Fibroblast of lung (primary cell): ENCODE data around the gene VIPR2. TPM values are rescaled to one million over a fixed set of nuclear protein-coding genes. Genes with fewer than 3 reads are reported as not detected.

ENCODE experiments used
- DNase-seq, 2 donors: peaks; one replicate each; pipeline versions ENCODE4 v3.0.0 to v3.0.0-alpha.2; 2010; ENCODE audit warnings: low read depth in 2 of 2
- H2AFZ ChIP-seq: 2 replicates; pipeline ENCODE4 v1.5.1; 2012; ENCODE audit warnings: low read length, control low read depth, inconsistent platforms
- H3K27ac ChIP-seq: 2 replicates; pipeline ENCODE4 v1.5.1; 2011; ENCODE audit warnings: low read length, control low read depth; ENCODE audit not compliant: insufficient read depth
- H3K27me3 ChIP-seq: 2 replicates; pipeline ENCODE4 v1.5.1; 2011; ENCODE audit warnings: mild to moderate bottlenecking, low read length; ENCODE audit not compliant: control insufficient read depth, insufficient read depth
- H3K36me3 ChIP-seq: 2 replicates; pipeline ENCODE4 v1.5.1; 2011; ENCODE audit warnings: low read length; ENCODE audit not compliant: control insufficient read depth, insufficient read depth
- H3K4me1 ChIP-seq: 2 replicates; pipeline ENCODE4 v1.5.1; 2011; ENCODE audit warnings: low read length; ENCODE audit not compliant: control insufficient read depth, insufficient read depth; ENCODE audit errors: extremely low read depth
- H3K4me2 ChIP-seq: 2 replicates; pipeline ENCODE4 v1.5.1; 2011; ENCODE audit warnings: low read length, control low read depth; ENCODE audit not compliant: insufficient read depth; ENCODE audit errors: extremely low read depth
- H3K4me3 ChIP-seq, 4 experiments: fragments of 200-600 bp in 1 of 4; sonication (generic) in 1 of 4; replicated peaks in 1 of 4; 2 replicates each; pipeline ENCODE4 v1.5.1; 2011 to 2016; ENCODE audit warnings: low read length in 4 of 4, low read depth in 3 of 4, mild to moderate bottlenecking in 3 of 4, control low read depth in 2 of 4, inconsistent platforms in 1 of 4, mixed read lengths in 1 of 4; ENCODE audit not compliant: insufficient read depth in 1 of 4; ENCODE audit errors: control extremely low read depth in 1 of 4
- H3K79me2 ChIP-seq: 2 replicates; pipeline ENCODE4 v1.5.1; 2012; ENCODE audit warnings: mild to moderate bottlenecking, low read length, inconsistent platforms; ENCODE audit not compliant: control insufficient read depth, insufficient read depth
- H3K9ac ChIP-seq: 2 replicates; pipeline ENCODE4 v1.5.1; 2011; ENCODE audit warnings: mild to moderate bottlenecking, low read length, control low read depth; ENCODE audit not compliant: insufficient read depth
- H3K9me3 ChIP-seq: 2 replicates; pipeline ENCODE4 v1.5.1; 2012; ENCODE audit warnings: low read depth, low read length; ENCODE audit not compliant: control insufficient read depth, insufficient read depth
- H4K20me1 ChIP-seq: 2 replicates; pipeline ENCODE4 v1.5.1; 2011; ENCODE audit warnings: low read length; ENCODE audit not compliant: control insufficient read depth, insufficient read depth; ENCODE audit errors: extremely low read depth
- EZH2 ChIP-seq: IDR thresholded peaks from 2 replicates; pipeline ENCODE4 v1.5.1; 2012; ENCODE audit warnings: low read length, control low read depth, mild to moderate bottlenecking; ENCODE audit errors: missing control alignments
- polyA plus RNA-seq, 2 donors: library from polyadenylated mRNA; depleted of rRNA in 1 of 2; stranded (reverse) in 1 of 2; unstranded in 1 of 2; fragments of >200 nt; gene quantifications; 2 replicates each; pipeline ENCODE4 v1.2.1, GENCODE V29; 2011 to 2012; ENCODE audit warnings: missing spikeins in 1 of 2
- total RNA-seq: library from RNA; depleted of rRNA; stranded (reverse); fragments of >200 nt; gene quantifications from 2 replicates; pipeline ENCODE4 v1.2.1, GENCODE V29; 2014
- TF ChIP-seq, protein P1 (sequence below), 2 donors: IDR thresholded peaks in 1 of 2; conservative IDR thresholded peaks in 1 of 2; 1 replicate in 1 of 2; 2 replicates in 1 of 2; pipeline ENCODE4 v1.5.1; 2011 to 2012; ENCODE audit warnings: low read length in 2 of 2, control low read depth in 1 of 2, inconsistent platforms in 1 of 2, low read depth in 1 of 2, mild to moderate bottlenecking in 1 of 2

The VIPR2 gene
- total and polyA plus RNA-seq, 2 donors (not counting 1 experiment from before 2014, with no cell fraction given), result not detected

GRCh38 chr7:159038066-159038465, 106.6 kb downstream of the VIPR2 start:
- Histone ChIP-seq H3K27ac (no peak overlapping the region), H2AFZ (no peak overlapping the region), H4K20me1 (no peaks in the 10 kb centered on the region), H3K9ac (no peak overlapping the region), H3K79me2 (no peaks in the 10 kb centered on the region), H3K36me3 (no peaks in the 10 kb centered on the region), H3K4me1 (no peaks in the 10 kb centered on the region), H3K9me3 (no peaks in the 10 kb centered on the region), H3K4me2 (no peak overlapping the region), H3K27me3 (no peaks in the 10 kb centered on the region), H3K4me3 (no peak overlapping the region)
- TF ChIP-seq EZH2, result no peak
- TF ChIP-seq, protein P1, sequence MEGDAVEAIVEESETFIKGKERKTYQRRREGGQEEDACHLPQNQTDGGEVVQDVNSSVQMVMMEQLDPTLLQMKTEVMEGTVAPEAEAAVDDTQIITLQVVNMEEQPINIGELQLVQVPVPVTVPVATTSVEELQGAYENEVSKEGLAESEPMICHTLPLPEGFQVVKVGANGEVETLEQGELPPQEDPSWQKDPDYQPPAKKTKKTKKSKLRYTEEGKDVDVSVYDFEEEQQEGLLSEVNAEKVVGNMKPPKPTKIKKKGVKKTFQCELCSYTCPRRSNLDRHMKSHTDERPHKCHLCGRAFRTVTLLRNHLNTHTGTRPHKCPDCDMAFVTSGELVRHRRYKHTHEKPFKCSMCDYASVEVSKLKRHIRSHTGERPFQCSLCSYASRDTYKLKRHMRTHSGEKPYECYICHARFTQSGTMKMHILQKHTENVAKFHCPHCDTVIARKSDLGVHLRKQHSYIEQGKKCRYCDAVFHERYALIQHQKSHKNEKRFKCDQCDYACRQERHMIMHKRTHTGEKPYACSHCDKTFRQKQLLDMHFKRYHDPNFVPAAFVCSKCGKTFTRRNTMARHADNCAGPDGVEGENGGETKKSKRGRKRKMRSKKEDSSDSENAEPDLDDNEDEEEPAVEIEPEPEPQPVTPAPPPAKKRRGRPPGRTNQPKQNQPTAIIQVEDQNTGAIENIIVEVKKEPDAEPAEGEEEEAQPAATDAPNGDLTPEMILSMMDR (conservative IDR thresholded peaks at IDR 0.05 in 1 of 2, IDR thresholded peaks at IDR 0.05 in 1 of 2; ENCODE audit: low read depth in 1 of 2, low read length in 2 of 2), result no peak
- DNase-seq, result no peak

- Histone ChIP-seq H3K4me1 (no peaks in the 10 kb centered on the region), H3K36me3 (no peaks in the 10 kb centered on the region), H2AFZ (no peak overlapping the region), H4K20me1 (no peaks in the 10 kb centered on the region), H3K4me2 (no peak overlapping the region), H3K27ac (no peak overlapping the region), H3K9ac (no peak overlapping the region), H3K79me2 (no peaks in the 10 kb centered on the region), H3K27me3 (no peaks in the 10 kb centered on the region), H3K9me3 (no peaks in the 10 kb centered on the region), H3K4me3 (no peak overlapping the region)
- TF ChIP-seq, protein P1 (conservative IDR thresholded peaks at IDR 0.05 in 1 of 2, IDR thresholded peaks at IDR 0.05 in 1 of 2; ENCODE audit: low read depth in 1 of 2, low read length in 2 of 2), result no peak
- TF ChIP-seq EZH2, result no peak
- no peak for DNase-seq
These were observed 107.6 kb downstream of the VIPR2 start for GRCh38 chr7:159036916-159037605.

DNA sequence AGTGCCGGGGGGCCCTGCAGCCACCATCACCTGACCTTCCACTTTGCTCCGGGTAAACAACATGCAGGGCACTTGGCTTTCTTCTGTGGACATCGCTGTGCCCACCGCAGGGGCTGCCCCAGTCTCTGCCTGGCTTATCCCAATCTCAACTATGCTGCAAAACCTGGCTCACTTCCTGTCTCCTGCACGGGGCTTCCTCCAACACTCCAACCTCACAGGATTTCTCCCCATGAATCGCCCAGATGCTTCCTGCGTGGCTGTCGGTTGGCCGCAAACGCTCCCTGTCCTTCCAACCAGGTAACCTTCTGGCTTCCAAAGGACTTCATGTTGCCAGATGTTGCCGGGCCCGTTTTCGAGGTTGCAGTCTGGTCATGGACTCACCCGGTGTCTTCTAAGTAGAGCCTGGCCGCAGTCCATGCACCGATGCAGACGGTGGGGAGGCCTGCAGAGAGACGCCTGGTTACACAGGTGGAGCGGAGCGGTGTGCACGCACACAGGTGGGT, 109.0 kb downstream of the VIPR2 start:
- Histone ChIP-seq H4K20me1 (no peaks in the 10 kb centered on the region), H3K9ac (no peak overlapping the region), H3K4me2 (no peak overlapping the region), H3K4me1 (no peaks in the 10 kb centered on the region), H3K27ac (no peak overlapping the region), H3K79me2 (no peaks in the 10 kb centered on the region), H3K9me3 (no peaks in the 10 kb centered on the region), H3K36me3 (no peaks in the 10 kb centered on the region), H3K4me3 (no peak overlapping the region), H3K27me3 (no peaks in the 10 kb centered on the region), H2AFZ (no peak overlapping the region)
- DNase-seq, result no peak
- TF ChIP-seq, protein P1 (conservative IDR thresholded peaks at IDR 0.05 in 1 of 2, IDR thresholded peaks at IDR 0.05 in 1 of 2; ENCODE audit: low read depth in 1 of 2, low read length in 2 of 2), result no peak
- no peak for TF ChIP-seq EZH2
